ENCODE data around the gene GP1BA.

GRCh38 chr17:4901108-4901647, 30.9 kb upstream of the GP1BA start:
- no peak for TF ChIP-seq POLR2A (IDR thresholded peaks at IDR 0.05)
- TF ChIP-seq, protein P1, sequence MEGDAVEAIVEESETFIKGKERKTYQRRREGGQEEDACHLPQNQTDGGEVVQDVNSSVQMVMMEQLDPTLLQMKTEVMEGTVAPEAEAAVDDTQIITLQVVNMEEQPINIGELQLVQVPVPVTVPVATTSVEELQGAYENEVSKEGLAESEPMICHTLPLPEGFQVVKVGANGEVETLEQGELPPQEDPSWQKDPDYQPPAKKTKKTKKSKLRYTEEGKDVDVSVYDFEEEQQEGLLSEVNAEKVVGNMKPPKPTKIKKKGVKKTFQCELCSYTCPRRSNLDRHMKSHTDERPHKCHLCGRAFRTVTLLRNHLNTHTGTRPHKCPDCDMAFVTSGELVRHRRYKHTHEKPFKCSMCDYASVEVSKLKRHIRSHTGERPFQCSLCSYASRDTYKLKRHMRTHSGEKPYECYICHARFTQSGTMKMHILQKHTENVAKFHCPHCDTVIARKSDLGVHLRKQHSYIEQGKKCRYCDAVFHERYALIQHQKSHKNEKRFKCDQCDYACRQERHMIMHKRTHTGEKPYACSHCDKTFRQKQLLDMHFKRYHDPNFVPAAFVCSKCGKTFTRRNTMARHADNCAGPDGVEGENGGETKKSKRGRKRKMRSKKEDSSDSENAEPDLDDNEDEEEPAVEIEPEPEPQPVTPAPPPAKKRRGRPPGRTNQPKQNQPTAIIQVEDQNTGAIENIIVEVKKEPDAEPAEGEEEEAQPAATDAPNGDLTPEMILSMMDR (IDR thresholded peaks at IDR 0.05) = no peak

All from gastroesophageal sphincter (tissue), 3 donors.